Gastrocnemius medialis (tissue), 4 donors: Measurements from ENCODE around the gene MAN1C1. TPM values are rescaled to one million over a fixed set of nuclear protein-coding genes. Genes with fewer than 3 reads are reported as not detected.

Experiments used
- ATAC-seq, 2 donors: fragments of 150-250 bp; one replicate each; pipeline ENCODE4 v1.9.1; 2016
- DNase-seq, 2 donors: peaks; one replicate each; pipeline ENCODE4 v3.0.0-alpha.2; 2019
- H3K27ac ChIP-seq, 4 donors: fragments of 200-600 bp; sonication (generic); 1 replicate in 1 of 4; 2 replicates in 3 of 4; pipeline ENCODE4 v1.5.1; 2016 to 2018; ENCODE audit warnings: mild to moderate bottlenecking in 2 of 4, moderate library complexity in 1 of 4
- H3K27me3 ChIP-seq, 3 donors: fragments of 200-600 bp; sonication (generic) in 2 of 3; 1 replicate in 1 of 3; 2 replicates in 2 of 3; pipeline versions ENCODE4 v1.5.1 to v1.6.0; 2016 to 2019; ENCODE audit warnings: mild to moderate bottlenecking in 1 of 3, moderate library complexity in 1 of 3
- H3K36me3 ChIP-seq, 2 donors: fragments of 200-600 bp; sonication (generic) in 1 of 2; one replicate each; pipeline ENCODE4 v1.5.1; 2017 to 2018
- H3K4me1 ChIP-seq, 2 donors: fragments of 200-600 bp; sonication (generic) in 1 of 2; one replicate each; pipeline ENCODE4 v1.5.1; 2016 to 2017; ENCODE audit warnings: mild to moderate bottlenecking in 2 of 2
- H3K4me3 ChIP-seq, 4 donors: fragments of 200-600 bp; sonication (generic) in 3 of 4; 1 replicate in 1 of 4; 2 replicates in 3 of 4; pipeline ENCODE4 v1.5.1; 2016 to 2019; ENCODE audit warnings: mild to moderate bottlenecking in 2 of 4
- H3K9me3 ChIP-seq, 3 donors: fragments of 200-600 bp; sonication (generic) in 2 of 3; 1 replicate in 1 of 3; 2 replicates in 2 of 3; pipeline ENCODE4 v1.5.1; 2016 to 2019
- POLR2A ChIP-seq, 2 donors: fragments of 450-650 bp; IDR thresholded peaks; one replicate each; pipeline ENCODE4 v1.6.1; 2017; ENCODE audit warnings: antibody characterized with exemption in 2 of 2, mild to moderate bottlenecking in 2 of 2, moderate library complexity in 2 of 2
- in situ Hi-C, 4 donors: fragments of 200-750 bp; cut with MboI; loops; one replicate each; pipeline versions ENCODE4 v1.15.0 to v1.8.0; 2017; ENCODE audit warnings: low sequenced_read_pairs in 4 of 4
- intact Hi-C: fragments of 100-400 bp; cut with DNase I; formaldehyde crosslinking; loops from one replicate; pipeline ENCODE4 v1.15.1; 2023; ENCODE audit warnings: low total_unique reads
- total RNA-seq, 4 donors: library from RNA; depleted of rRNA; stranded (reverse); fragments of >200 nt; gene quantifications; one replicate each; pipeline versions ENCODE4 v1.1.0 to v1.2.3, GENCODE V29; 2016
- TF ChIP-seq, protein P1 (sequence below), 5 experiments: fragments of 450-650 bp in 3 of 5; fragments of 200-600 bp in 2 of 5; sonication (generic) in 2 of 5; IDR thresholded peaks in 4 of 5; conservative IDR thresholded peaks in 1 of 5; 1 replicate in 4 of 5; 2 replicates in 1 of 5; pipeline ENCODE4 v1.5.1; 2016 to 2019; ENCODE audit warnings: antibody characterized with exemption in 5 of 5, mild to moderate bottlenecking in 3 of 5, moderate library complexity in 3 of 5

MAN1C1 gene
- total RNA-seq, 4 donors from 2014 or later, result 2.0 to 4.4 (median 2.5) TPM

DNA sequence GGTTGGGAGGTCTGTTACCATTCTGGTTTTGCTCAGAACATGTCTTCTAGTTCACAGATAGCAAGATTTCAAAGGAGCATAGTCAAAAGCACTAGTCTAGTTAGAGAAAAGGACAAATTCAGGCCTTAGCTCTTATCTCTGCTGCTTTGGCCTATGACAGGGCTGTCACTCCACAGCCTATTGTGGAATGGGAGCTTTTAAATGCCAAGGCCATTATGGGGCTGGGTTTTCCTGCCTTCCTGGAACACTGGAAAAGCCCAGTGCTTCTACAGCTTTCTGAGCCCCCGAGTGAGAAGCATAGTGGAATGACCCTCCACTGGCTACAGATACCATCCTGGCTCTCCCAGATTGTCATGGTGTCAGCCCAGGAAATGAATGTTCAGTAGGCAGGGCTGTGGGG lies 212.5 kb downstream of the MAN1C1 start:
- H3K27ac ChIP-seq, result no peak overlapping the region
- H3K4me3 ChIP-seq, result no peak overlapping the region
- H3K27me3 ChIP-seq, result no peaks in the 10 kb centered on the region
- in situ Hi-C loops, result no loop called here
- intact Hi-C loops, result no loop called here
- peaks cover 0 to 80% of the 10 kb centered on the region in 2 donors for H3K36me3 ChIP-seq
- ATAC-seq, result no peak
- no peaks in the 10 kb centered on the region for H3K9me3 ChIP-seq
- TF ChIP-seq POLR2A (IDR thresholded peaks at IDR 0.05), result no peak
- TF ChIP-seq, protein P1, sequence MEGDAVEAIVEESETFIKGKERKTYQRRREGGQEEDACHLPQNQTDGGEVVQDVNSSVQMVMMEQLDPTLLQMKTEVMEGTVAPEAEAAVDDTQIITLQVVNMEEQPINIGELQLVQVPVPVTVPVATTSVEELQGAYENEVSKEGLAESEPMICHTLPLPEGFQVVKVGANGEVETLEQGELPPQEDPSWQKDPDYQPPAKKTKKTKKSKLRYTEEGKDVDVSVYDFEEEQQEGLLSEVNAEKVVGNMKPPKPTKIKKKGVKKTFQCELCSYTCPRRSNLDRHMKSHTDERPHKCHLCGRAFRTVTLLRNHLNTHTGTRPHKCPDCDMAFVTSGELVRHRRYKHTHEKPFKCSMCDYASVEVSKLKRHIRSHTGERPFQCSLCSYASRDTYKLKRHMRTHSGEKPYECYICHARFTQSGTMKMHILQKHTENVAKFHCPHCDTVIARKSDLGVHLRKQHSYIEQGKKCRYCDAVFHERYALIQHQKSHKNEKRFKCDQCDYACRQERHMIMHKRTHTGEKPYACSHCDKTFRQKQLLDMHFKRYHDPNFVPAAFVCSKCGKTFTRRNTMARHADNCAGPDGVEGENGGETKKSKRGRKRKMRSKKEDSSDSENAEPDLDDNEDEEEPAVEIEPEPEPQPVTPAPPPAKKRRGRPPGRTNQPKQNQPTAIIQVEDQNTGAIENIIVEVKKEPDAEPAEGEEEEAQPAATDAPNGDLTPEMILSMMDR (IDR thresholded peaks at IDR 0.05 in 4 of 5, conservative IDR thresholded peaks at IDR 0.05 in 1 of 5), result no peak
- DNase-seq, result no peak
- H3K4me1 ChIP-seq, result peaks cover 6 to 14% of the 10 kb centered on the region in 2 donors

DNA sequence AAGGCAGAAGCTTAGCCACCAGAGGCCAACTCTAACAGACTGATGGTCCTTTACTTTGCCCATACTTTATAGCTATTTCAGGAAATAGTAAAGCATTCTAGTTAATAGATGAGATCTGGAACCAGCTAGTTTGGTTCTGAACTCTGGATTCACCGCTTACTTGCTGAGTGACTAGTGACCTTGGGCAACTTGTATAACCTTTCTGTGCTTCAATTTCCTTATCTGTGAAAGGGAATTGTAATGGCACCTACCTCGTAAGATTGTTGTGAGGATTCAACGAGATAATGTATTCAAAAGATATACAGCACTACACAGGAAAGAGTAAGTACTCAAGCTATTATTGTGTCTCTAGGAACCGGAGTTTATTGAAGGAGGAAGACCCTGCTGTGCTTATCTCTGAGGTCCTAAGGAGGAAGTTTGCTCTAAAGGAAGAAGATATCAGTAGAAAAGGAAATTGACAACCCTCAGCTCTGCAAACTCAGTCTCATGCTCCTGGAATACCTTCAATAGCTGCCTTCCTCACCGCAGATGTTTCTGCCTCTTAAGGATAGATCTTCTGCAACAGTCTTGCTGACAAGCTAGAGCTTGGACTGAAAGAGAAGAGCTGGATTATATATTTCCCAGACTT lies 215.1 kb downstream of the MAN1C1 start:
- intact Hi-C loops, result no loop called here
- DNase-seq, result no peak
- no peaks in the 10 kb centered on the region for H3K4me1 ChIP-seq

DNA sequence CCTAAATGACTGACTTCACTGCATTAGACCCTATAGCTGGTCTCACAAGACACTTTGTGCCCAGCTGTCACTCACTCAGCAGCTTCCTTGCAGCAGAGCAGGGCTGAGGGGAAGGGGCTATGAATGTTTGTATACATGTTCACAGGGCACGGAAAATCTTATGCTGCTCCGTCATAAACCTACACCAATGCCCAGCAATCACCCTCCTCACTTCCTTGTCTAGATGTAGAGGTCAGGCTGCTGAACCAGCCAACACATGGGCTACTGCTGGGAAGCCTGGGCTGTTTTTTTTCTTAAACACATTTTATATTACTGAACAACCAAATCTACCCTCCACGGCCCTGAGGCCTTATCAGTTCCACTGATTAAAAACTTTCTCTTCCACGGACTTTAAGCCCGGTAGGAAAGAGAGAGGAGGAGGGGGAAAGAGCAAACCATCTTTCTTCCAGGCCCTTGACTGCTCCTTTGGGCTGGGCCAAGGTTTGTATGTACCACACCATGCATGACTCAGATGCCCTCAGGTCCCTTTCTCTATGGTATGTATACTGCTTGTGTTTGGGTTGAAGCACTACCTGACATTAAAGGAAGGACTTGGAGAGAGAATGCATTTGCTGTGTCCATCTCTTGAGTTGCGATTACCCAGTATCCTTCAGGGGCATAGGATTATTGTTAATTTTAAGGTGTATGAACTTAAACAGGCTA lies 215.9 kb downstream of the MAN1C1 start:
- Histone ChIP-seq H3K4me1 (no peaks in the 10 kb centered on the region), H3K36me3 (peaks cover 0 to 75% of the 10 kb centered on the region in 2 donors), H3K27ac (no peak overlapping the region), H3K4me3 (no peak overlapping the region), H3K9me3 (no peaks in the 10 kb centered on the region), H3K27me3 (no peaks in the 10 kb centered on the region)
- in situ Hi-C loops, result no loop called here
- no peak for ATAC-seq
- intact Hi-C loops, result no loop called here
- no peak for DNase-seq
- TF ChIP-seq POLR2A (IDR thresholded peaks at IDR 0.05), result no peak
- TF ChIP-seq, protein P1 (IDR thresholded peaks at IDR 0.05 in 4 of 5, conservative IDR thresholded peaks at IDR 0.05 in 1 of 5), result no peak

More for the DNA sequence above, 215.1 kb downstream of the MAN1C1 start:
- Histone ChIP-seq H3K27me3 (no peaks in the 10 kb centered on the region), H3K9me3 (no peaks in the 10 kb centered on the region), H3K36me3 (peaks cover 0 to 83% of the 10 kb centered on the region in 2 donors), H3K4me3 (no peak overlapping the region), H3K27ac (no peak overlapping the region)
- ATAC-seq, result no peak
- in situ Hi-C loops, result no loop called here
- TF ChIP-seq POLR2A (IDR thresholded peaks at IDR 0.05), result no peak
- TF ChIP-seq, protein P1 (IDR thresholded peaks at IDR 0.05 in 4 of 5, conservative IDR thresholded peaks at IDR 0.05 in 1 of 5), result no peak

DNA sequence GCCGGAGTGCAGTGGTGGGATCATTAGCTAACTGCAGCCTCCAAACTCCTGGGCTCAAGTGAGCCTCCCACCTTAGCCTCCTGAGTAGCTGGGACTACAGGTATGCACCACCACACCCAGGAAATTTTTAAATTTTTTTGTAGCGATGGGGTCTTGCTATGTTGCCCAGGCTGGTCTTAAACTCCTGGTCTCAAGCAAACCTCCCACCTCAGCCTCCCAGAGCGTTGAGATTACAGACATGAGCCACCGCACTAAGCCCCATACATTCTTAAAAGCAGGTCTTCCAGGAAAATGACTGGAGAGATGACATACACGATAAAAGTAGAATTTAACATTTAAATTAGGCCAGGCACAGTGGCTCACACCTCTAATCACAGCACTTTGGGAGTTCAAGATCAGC lies 216.6 kb downstream of the MAN1C1 start:
- TF ChIP-seq, protein P1 (IDR thresholded peaks at IDR 0.05 in 4 of 5, conservative IDR thresholded peaks at IDR 0.05 in 1 of 5), result no peak
- TF ChIP-seq POLR2A (IDR thresholded peaks at IDR 0.05), result no peak
- in situ Hi-C loops, result no loop called here
- intact Hi-C loops, result no loop called here

More for the DNA sequence above, 216.6 kb downstream of the MAN1C1 start:
- Histone ChIP-seq H3K27me3 (no peaks in the 10 kb centered on the region), H3K4me3 (no peak overlapping the region), H3K4me1 (no peaks in the 10 kb centered on the region), H3K9me3 (no peaks in the 10 kb centered on the region), H3K36me3 (peaks cover 0 to 68% of the 10 kb centered on the region in 2 donors), H3K27ac (no peak overlapping the region)
- ATAC-seq, result no peak
- DNase-seq, result no peak

Other genes starting within 250 kb of the MAN1C1 start
- gene RHCE, start 196.0 kb upstream of the MAN1C1 start, total RNA-seq, result 1 to 10 TPM in 2 of 4 donors, not detected in 2; 1.0 to 2.4 TPM
- gene MACO1, start 185.9 kb upstream of the MAN1C1 start, total RNA-seq, result 10 to 100 TPM; 38.8 to 74.6 (median 44.8) TPM
- 10 to 100 TPM in 3 of 4 donors, 1 to 10 TPM in 1; 10.0 to 17.9 (median 14.2) TPM for gene LDLRAP1, start 73.2 kb upstream of the MAN1C1 start, total RNA-seq
- gene SELENON, start 183.4 kb downstream of the MAN1C1 start, total RNA-seq, result 10 to 100 TPM; 20.0 to 51.0 (median 43.3) TPM
- 100 to 1,000 TPM; 123 to 186 (median 170) TPM for gene MTFR1L, start 203.2 kb downstream of the MAN1C1 start, total RNA-seq
- gene AUNIP, start 242.7 kb downstream of the MAN1C1 start, total RNA-seq, result not detected